AG04450 (cell line): Measurements from ENCODE around the gene DNAH3. TPM values are rescaled to one million over a fixed set of nuclear protein-coding genes. Genes with fewer than 3 reads are reported as not detected.

ENCODE experiments used
- CTCF ChIA-PET: fragments of 300-600, 350-600 bp; formaldehyde crosslinking; extraction: SDS; loops from one replicate; lab custom pipeline; 2022; ENCODE audit warnings: antibody characterized with exemption, inconsistent platforms; lab: Charles Lee
- POLR2A ChIA-PET: fragments of 350-600 bp; formaldehyde crosslinking; extraction: SDS; loops from one replicate; lab custom pipeline; 2021; ENCODE audit warnings: antibody characterized with exemption, inconsistent platforms; lab: Yijun Ruan, JAX
- DNase-seq: peaks from one replicate; pipeline ENCODE4 v3.0.0-alpha.2; 2011; ENCODE audit warnings: low read depth, low spot score
- H3K27ac ChIP-seq: one replicate; pipeline ENCODE4 v1.5.1; 2012; ENCODE audit warnings: low read depth, low read length, control low read depth
- H3K27me3 ChIP-seq: one replicate; pipeline ENCODE4 v1.6.0; 2012; ENCODE audit warnings: low read length; ENCODE audit not compliant: control insufficient read depth, insufficient read depth
- H3K4me3 ChIP-seq: 2 replicates; pipeline ENCODE4 v1.5.1; 2011; ENCODE audit warnings: mild to moderate bottlenecking, low read depth, low read length, control low read depth
- H3K9me3 ChIP-seq: 2 replicates; pipeline ENCODE4 v1.5.1; 2012; ENCODE audit warnings: low read length; ENCODE audit not compliant: control insufficient read depth, insufficient read depth
- polyA plus RNA-seq: library from polyadenylated mRNA; depleted of rRNA; stranded (reverse); fragments of >200 nt; gene quantifications from 2 replicates; pipeline ENCODE4 v1.2.3, GENCODE V29; 2011
- TF ChIP-seq, protein P1 (sequence below): IDR thresholded peaks from 2 replicates; pipeline ENCODE4 v1.5.1; 2011; ENCODE audit warnings: low read depth, low read length, control low read depth, inconsistent platforms

The DNAH3 gene
- polyA plus RNA-seq, 1 experiment = not detected

- H3K27me3 ChIP-seq = no peaks in the 10 kb centered on the region
- TF ChIP-seq, protein P1, sequence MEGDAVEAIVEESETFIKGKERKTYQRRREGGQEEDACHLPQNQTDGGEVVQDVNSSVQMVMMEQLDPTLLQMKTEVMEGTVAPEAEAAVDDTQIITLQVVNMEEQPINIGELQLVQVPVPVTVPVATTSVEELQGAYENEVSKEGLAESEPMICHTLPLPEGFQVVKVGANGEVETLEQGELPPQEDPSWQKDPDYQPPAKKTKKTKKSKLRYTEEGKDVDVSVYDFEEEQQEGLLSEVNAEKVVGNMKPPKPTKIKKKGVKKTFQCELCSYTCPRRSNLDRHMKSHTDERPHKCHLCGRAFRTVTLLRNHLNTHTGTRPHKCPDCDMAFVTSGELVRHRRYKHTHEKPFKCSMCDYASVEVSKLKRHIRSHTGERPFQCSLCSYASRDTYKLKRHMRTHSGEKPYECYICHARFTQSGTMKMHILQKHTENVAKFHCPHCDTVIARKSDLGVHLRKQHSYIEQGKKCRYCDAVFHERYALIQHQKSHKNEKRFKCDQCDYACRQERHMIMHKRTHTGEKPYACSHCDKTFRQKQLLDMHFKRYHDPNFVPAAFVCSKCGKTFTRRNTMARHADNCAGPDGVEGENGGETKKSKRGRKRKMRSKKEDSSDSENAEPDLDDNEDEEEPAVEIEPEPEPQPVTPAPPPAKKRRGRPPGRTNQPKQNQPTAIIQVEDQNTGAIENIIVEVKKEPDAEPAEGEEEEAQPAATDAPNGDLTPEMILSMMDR = peak; percentile 72
- CTCF ChIA-PET = interaction anchor here (0.6 to 3.3 kb wide), 10 partner anchors 9 to 277 kb away, joined by 3 to 59 read pairs (median 4); partner anchors contain the start of genes ERI2 and REXO5
- POLR2A ChIA-PET = no interaction called here
- no peak overlapping the region for H3K4me3 ChIP-seq
- no peak overlapping the region for H3K27ac ChIP-seq
- no peak for DNase-seq
- no peaks in the 10 kb centered on the region for H3K9me3 ChIP-seq
Observed at GRCh38 chr16:21083729-21084268, 66.8 kb downstream of the DNAH3 start.

- no peak for DNase-seq
- ChIA-PET POLR2A (no interaction called here), CTCF (interaction anchor here (0.8 to 2.0 kb wide), 4 partner anchors 151 to 274 kb away, joined by 3 to 13 read pairs (median 4); no protein-coding TSS in a partner anchor)
- H3K4me3 ChIP-seq = no peak overlapping the region
- no peaks in the 10 kb centered on the region for H3K9me3 ChIP-seq
- H3K27me3 ChIP-seq = no peaks in the 10 kb centered on the region
- no peak overlapping the region for H3K27ac ChIP-seq
- TF ChIP-seq, protein P1 = no peak
Observed at GRCh38 chr16:21081329-21081728, 69.3 kb downstream of the DNAH3 start.

GRCh38 chr16:21078563-21078962, 72.1 kb downstream of the DNAH3 start:
- Histone ChIP-seq H3K4me3 (no peak overlapping the region), H3K27ac (no peak overlapping the region), H3K27me3 (peaks cover 2% of the 10 kb centered on the region), H3K9me3 (no peaks in the 10 kb centered on the region)
- TF ChIP-seq, protein P1 = no peak
- DNase-seq = no peak
- ChIA-PET CTCF (no interaction called here), POLR2A (no interaction called here)

- DNase-seq = no peak
- H3K27ac ChIP-seq = no peak overlapping the region
- H3K27me3 ChIP-seq = peaks cover 2% of the 10 kb centered on the region
- no peak overlapping the region for H3K4me3 ChIP-seq
- H3K9me3 ChIP-seq = no peaks in the 10 kb centered on the region
- TF ChIP-seq, protein P1 = no peak
- ChIA-PET CTCF (no interaction called here), POLR2A (no interaction called here)
Observed at GRCh38 chr16:21076186-21076883, 74.3 kb downstream of the DNAH3 start.

- Histone ChIP-seq H3K4me3 (no peak overlapping the region), H3K9me3 (no peaks in the 10 kb centered on the region), H3K27ac (no peak overlapping the region), H3K27me3 (peaks cover 2% of the 10 kb centered on the region)
- POLR2A ChIA-PET = no interaction called here
- CTCF ChIA-PET = interaction anchor here (1.3 kb wide), 1 partner anchor 9 kb away, joined by 3 read pairs; no protein-coding TSS in a partner anchor
- DNase-seq = no peak
- TF ChIP-seq, protein P1 = no peak
Observed at GRCh38 chr16:21075252-21075651, 75.4 kb downstream of the DNAH3 start.
